ENCODE data around the gene BYSL. TPM values are rescaled to one million over a fixed set of nuclear protein-coding genes. Genes with fewer than 3 reads are reported as not detected.

BYSL gene
- total and polyA plus RNA-seq, 5 donors: 6.5 to 12.4 (median 8.7) TPM

GRCh38 chr6:41964201-41964887 is 43.0 kb downstream of the BYSL start:
- H3K9me3 ChIP-seq (ENCODE audit: control insufficient read depth, low read length): no peaks in the 10 kb centered on the region
- no peak overlapping the region for H3K27ac ChIP-seq (ENCODE audit: low read length)
- intact Hi-C loops (cut with DNase I): no loop called here
- H3K4me1 ChIP-seq (ENCODE audit: control insufficient read depth, insufficient read depth, low read length): no peaks in the 10 kb centered on the region
- ATAC-seq: no peak
- 67% methylated on average over 2 of the region's 2 CpGs for WGBS
- DNase-seq: no peak
- H3K4me3 ChIP-seq (ENCODE audit: low read length): no peak overlapping the region
- no peaks in the 10 kb centered on the region for H3K27me3 ChIP-seq (ENCODE audit: control insufficient read depth, insufficient read depth)

DNA sequence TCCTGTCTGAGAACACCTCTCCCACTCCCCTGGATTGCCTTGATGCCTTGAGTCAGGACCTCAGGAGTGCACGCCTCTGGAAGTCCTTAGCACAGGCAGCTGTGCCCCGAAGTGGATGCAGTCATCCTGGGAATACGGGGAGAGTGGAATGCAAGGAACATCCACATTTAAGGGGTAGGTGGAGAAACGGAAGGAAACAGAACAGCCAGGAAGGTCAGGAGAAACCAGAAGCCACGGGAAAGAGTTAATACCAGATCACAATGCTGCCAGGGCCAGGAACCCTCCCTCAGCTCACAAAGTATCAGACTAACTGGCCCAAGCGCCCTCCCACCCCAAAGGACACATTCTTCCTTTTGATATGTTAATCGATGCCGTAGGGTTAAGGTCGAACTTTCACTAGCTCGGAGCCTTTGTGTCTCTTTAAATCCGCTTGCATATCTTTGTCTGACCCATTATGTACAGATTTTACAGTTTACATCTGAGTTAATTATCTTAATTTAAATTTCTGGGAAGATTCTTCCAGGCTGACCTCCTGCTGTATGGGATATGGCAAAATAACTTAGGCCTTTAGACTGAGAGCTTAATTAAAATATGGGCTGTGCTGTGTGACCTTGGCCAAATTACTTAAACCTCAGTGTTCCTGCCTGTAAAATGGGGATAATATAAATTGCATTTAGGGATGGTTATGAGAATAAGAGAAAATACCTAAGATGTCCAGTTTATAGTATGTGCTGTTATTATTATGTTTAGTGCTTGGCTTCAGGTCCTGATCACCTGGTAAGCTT is 44.3 kb downstream of the BYSL start:
- Histone ChIP-seq H3K9me3 (ENCODE audit: control insufficient read depth, low read length) (no peaks in the 10 kb centered on the region), H3K4me3 (ENCODE audit: low read length) (no peak overlapping the region), H3K27me3 (ENCODE audit: control insufficient read depth, insufficient read depth) (no peaks in the 10 kb centered on the region), H3K4me1 (ENCODE audit: control insufficient read depth, insufficient read depth, low read length) (no peaks in the 10 kb centered on the region), H3K27ac (ENCODE audit: low read length) (no peak overlapping the region)
- ATAC-seq: no peak
- 58% methylated on average over 11 of the region's 11 CpGs for WGBS
- no peak for DNase-seq
- intact Hi-C loops (cut with DNase I): no loop called here

DNA sequence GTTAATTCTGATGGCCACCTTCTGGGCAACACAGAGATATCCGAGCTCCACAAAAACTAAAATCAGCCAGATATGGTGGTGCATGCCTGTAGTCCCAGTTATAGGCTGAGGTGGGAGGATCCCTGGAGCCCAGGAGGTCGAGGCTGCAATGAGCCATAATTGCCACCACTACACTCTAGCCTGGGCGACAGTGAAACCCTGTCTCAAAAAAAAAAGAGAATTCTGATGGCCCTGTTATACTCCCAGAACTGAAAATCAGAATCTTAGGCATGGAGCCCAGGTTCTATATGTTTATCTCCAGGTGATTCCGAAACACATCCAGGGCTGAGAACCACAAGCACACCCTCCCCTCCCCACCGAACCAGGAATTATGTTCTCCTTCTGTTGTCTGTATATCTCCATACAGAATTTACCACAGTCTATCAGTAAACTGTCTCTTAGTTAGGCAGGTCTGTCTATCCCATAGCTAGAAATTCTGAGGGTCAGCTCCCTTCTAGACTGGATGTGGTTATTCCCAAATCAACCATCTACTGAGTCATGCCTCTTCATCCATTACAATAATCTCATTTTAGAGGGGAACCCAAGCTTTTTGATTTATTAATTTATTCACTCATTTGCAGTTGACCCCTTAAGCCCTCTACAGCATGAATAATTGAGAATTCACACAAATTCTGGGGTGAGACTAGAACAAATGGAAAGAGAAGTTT is 45.1 kb downstream of the BYSL start:
- H3K4me1 ChIP-seq (ENCODE audit: control insufficient read depth, insufficient read depth, low read length): no peaks in the 10 kb centered on the region
- WGBS: 74% methylated on average over 5 of the region's 5 CpGs
- H3K4me3 ChIP-seq (ENCODE audit: low read length): no peak overlapping the region
- no peaks in the 10 kb centered on the region for H3K9me3 ChIP-seq (ENCODE audit: control insufficient read depth, low read length)
- no peak overlapping the region for H3K27ac ChIP-seq (ENCODE audit: low read length)
- intact Hi-C loops (cut with DNase I): no loop called here
- H3K27me3 ChIP-seq (ENCODE audit: control insufficient read depth, insufficient read depth): no peaks in the 10 kb centered on the region
- DNase-seq (no peak), ATAC-seq (no peak)

- no peak overlapping the region for H3K27ac ChIP-seq (ENCODE audit: low read length)
- no peaks in the 10 kb centered on the region for H3K4me1 ChIP-seq (ENCODE audit: control insufficient read depth, insufficient read depth, low read length)
- H3K9me3 ChIP-seq (ENCODE audit: control insufficient read depth, low read length): no peaks in the 10 kb centered on the region
- 67% methylated on average over 4 of the region's 4 CpGs for WGBS
- ATAC-seq: no peak
- intact Hi-C loops (cut with DNase I): no loop called here
- no peak for DNase-seq
- no peak overlapping the region for H3K4me3 ChIP-seq (ENCODE audit: low read length)
- H3K27me3 ChIP-seq (ENCODE audit: control insufficient read depth, insufficient read depth): no peaks in the 10 kb centered on the region
These were observed 45.6 kb downstream of the BYSL start for GRCh38 chr6:41966961-41967311.

- Histone ChIP-seq H3K4me3 (ENCODE audit: low read length) (no peak overlapping the region), H3K27ac (ENCODE audit: low read length) (no peak overlapping the region), H3K27me3 (ENCODE audit: control insufficient read depth, insufficient read depth) (no peaks in the 10 kb centered on the region), H3K9me3 (ENCODE audit: control insufficient read depth, low read length) (no peaks in the 10 kb centered on the region), H3K4me1 (ENCODE audit: control insufficient read depth, insufficient read depth, low read length) (no peaks in the 10 kb centered on the region)
- intact Hi-C loops (cut with DNase I): no loop called here
- WGBS: 88% methylated on average over 7 of the region's 7 CpGs
- ATAC-seq: no peak
- no peak for DNase-seq
These were observed 46.3 kb downstream of the BYSL start for GRCh38 chr6:41967312-41968287.

GRCh38 chr6:41970436-41970846 is 49.1 kb downstream of the BYSL start:
- intact Hi-C loops (cut with DNase I): no loop called here
- WGBS: 45% methylated on average over 4 of the region's 4 CpGs
- DNase-seq (peak in 2 of 3 donors; percentile 51 to 58), ATAC-seq (peak; percentile 57 to 77)
- Histone ChIP-seq H3K27me3 (ENCODE audit: control insufficient read depth, insufficient read depth) (no peaks in the 10 kb centered on the region), H3K4me1 (ENCODE audit: control insufficient read depth, insufficient read depth, low read length) (no peaks in the 10 kb centered on the region), H3K4me3 (ENCODE audit: low read length) (no peak overlapping the region), H3K9me3 (ENCODE audit: control insufficient read depth, low read length) (no peaks in the 10 kb centered on the region), H3K27ac (ENCODE audit: low read length) (no peak overlapping the region)

GRCh38 chr6:41972826-41973225 is 51.5 kb downstream of the BYSL start:
- Histone ChIP-seq H3K9me3 (ENCODE audit: control insufficient read depth, low read length) (no peaks in the 10 kb centered on the region), H3K4me3 (ENCODE audit: low read length) (no peak overlapping the region), H3K27me3 (ENCODE audit: control insufficient read depth, insufficient read depth) (no peaks in the 10 kb centered on the region), H3K4me1 (ENCODE audit: control insufficient read depth, insufficient read depth, low read length) (no peaks in the 10 kb centered on the region), H3K27ac (ENCODE audit: low read length) (no peak overlapping the region)
- DNase-seq (no peak), ATAC-seq (no peak)
- WGBS: 54% methylated on average over 2 of the region's 2 CpGs
- intact Hi-C loops (cut with DNase I): no loop called here

DNA sequence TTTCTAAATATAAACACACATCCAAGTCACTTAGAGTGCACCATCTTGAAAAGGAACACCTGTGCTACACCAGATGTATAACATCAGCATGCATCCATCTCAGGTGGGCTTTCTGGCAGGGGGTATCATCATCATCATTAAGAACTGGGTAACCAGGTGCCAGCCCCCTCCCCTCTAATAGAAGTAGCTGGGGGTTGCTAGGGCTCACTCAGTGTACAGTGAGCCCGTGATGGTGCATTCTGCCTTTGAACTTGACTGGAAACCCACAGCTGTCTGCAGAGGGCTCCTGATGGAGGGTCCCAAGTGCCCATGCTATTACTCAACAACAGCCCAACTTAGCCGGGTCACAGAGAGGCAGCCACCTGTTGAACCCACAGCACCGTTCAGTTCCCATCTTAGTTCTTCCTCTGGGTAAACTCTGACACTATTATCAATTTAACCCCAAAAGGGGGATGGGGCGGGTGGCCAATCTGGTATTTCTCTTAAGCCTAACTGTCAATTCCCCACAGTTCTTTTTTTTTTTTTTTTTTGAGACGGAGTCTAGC is 53.1 kb downstream of the BYSL start:
- no peaks in the 10 kb centered on the region for H3K9me3 ChIP-seq (ENCODE audit: control insufficient read depth, low read length)
- no peaks in the 10 kb centered on the region for H3K4me1 ChIP-seq (ENCODE audit: control insufficient read depth, insufficient read depth, low read length)
- no peak overlapping the region for H3K27ac ChIP-seq (ENCODE audit: low read length)
- intact Hi-C loops (cut with DNase I): no loop called here
- H3K27me3 ChIP-seq (ENCODE audit: control insufficient read depth, insufficient read depth): no peaks in the 10 kb centered on the region
- H3K4me3 ChIP-seq (ENCODE audit: low read length): no peak overlapping the region
- WGBS: 81% methylated on average over 5 of the region's 5 CpGs
- DNase-seq (no peak), ATAC-seq (no peak)

DNA sequence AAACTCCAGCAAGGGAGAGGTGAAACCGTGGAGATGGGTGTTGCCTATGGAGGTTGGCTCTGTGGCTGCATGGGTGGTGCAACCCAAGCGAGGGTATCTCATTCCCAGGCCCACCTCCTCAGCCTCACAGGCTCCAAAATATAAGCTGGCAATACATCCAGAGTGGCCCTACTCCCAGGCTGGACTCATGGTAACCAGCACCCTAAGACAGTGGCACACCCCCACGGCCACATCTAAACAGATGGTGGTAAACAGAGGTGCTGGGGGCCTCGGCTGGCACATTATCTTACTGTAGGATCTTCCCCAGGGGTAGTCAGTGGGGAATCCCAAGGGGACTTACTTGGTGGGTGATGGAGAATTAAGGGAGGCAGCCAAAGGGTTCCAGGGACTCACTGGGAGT is 54.0 kb downstream of the BYSL start:
- 89% methylated on average over 4 of the region's 4 CpGs for WGBS
- H3K27ac ChIP-seq (ENCODE audit: low read length): no peak overlapping the region
- intact Hi-C loops (cut with DNase I): no loop called here
- DNase-seq (no peak), ATAC-seq (no peak)
- no peak overlapping the region for H3K4me3 ChIP-seq (ENCODE audit: low read length)
- no peaks in the 10 kb centered on the region for H3K9me3 ChIP-seq (ENCODE audit: control insufficient read depth, low read length)
- H3K4me1 ChIP-seq (ENCODE audit: control insufficient read depth, insufficient read depth, low read length): no peaks in the 10 kb centered on the region
- H3K27me3 ChIP-seq (ENCODE audit: control insufficient read depth, insufficient read depth): no peaks in the 10 kb centered on the region

DNA sequence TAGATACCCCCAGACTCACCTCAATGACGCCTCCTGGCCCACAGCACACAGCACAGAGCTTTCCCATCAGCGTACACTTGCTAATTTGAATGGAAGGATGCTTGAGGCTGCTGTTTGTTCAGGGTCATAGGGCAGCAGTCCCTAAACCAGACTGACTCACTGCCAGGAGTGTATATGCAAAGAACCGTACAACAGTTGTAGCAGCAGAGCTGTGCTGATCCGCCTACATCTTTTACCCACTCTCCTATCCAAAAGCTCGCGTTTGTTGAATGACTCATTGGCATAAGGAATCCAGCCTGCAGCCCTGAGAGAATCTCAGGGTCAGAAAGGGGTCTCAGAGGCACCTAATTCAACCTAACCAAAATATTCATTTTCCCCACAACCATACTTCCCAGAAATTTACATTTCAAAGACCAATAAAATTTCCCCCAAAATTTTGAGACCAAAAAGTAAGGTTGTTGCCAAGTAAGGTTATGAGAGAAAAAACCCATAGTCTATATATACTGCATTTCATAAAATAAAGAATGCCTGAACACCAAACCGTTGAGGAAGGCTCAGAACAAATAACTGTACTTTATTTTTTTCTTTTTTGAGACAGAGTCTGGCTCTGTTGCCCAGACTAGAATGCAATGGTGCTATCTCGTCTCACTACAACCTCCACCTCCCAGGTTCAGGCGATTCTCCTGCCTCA is 55.6 kb downstream of the BYSL start:
- H3K27me3 ChIP-seq (ENCODE audit: control insufficient read depth, insufficient read depth): no peaks in the 10 kb centered on the region
- H3K4me3 ChIP-seq (ENCODE audit: low read length): no peak overlapping the region
- DNase-seq (no peak), ATAC-seq (no peak)
- 66% methylated on average over 9 of the region's 9 CpGs for WGBS
- intact Hi-C loops (cut with DNase I): no loop called here
- H3K27ac ChIP-seq (ENCODE audit: low read length): no peak overlapping the region
- no peaks in the 10 kb centered on the region for H3K9me3 ChIP-seq (ENCODE audit: control insufficient read depth, low read length)
- H3K4me1 ChIP-seq (ENCODE audit: control insufficient read depth, insufficient read depth, low read length): no peaks in the 10 kb centered on the region
